ENCODE measurements around the gene RHBDL1. TPM values are rescaled to one million over a fixed set of nuclear protein-coding genes. Genes with fewer than 3 reads are reported as not detected.

The RHBDL1 gene
- total and polyA plus RNA-seq, 9 of the 15 experiments (the other 6 are each of a cell fraction or from before 2014, with no cell fraction given): 0.03 to 5.6 (median 1.3) TPM; not detected in 1

DNA sequence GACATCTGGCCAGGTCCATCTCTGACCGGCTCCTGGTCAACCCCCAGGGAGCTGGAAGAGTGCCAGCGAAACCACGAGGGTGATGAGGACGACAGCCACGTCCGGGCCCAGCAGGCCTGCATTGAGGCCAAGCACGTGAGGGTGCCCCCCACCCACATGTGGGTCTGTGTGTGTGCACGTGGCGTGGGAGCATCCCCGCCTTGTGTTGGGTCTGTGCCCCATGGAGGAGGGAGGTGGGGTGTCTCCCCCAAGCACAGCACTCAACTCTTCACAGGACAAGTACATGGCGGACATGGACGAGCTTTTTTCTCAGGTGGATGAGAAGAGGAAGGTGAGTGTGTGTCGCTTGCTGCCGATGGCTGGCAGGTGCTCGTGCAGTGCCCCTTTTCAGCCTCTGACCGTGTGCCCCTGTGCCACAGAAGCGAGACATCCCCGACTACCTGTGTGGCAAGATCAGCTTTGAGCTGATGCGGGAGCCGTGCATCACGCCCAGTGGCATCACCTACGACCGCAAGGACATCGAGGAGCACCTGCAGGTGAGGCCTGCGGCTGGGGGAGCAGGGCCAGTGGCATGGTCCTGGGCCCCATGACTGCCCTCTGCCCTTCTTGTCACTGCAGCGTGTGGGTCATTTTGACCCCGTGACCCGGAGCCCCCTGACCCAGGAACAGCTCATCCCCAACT, 6.4 kb downstream of the RHBDL1 start (continued):
- TF ChIP-seq MYNN (IDR thresholded peaks at IDR 0.05) (peak; percentile 3; the same call in 1 of the 2 replicates), MYNN (CRISPR knock-in tag; IDR thresholded peaks at IDR 0.05) (no peak), IRF1 (CRISPR knock-in tag; IDR thresholded peaks at IDR 0.05; ENCODE audit: borderline replicate concordance) (no peak), TAL1 (IDR thresholded peaks at IDR 0.05) (no peak), ZBTB17 (CRISPR knock-in tag; IDR thresholded peaks at IDR 0.05) (no peak), SRSF1 (IDR thresholded peaks at IDR 0.05; ENCODE audit: low read depth, low read length) (no peak), TAF9B (IDR thresholded peaks at IDR 0.05; ENCODE audit: partially characterized antibody) (no peak), NCOA1 (IDR thresholded peaks at IDR 0.05; ENCODE audit: low read depth) (no peak), CBFB (CRISPR knock-in tag; IDR thresholded peaks at IDR 0.05) (peak; percentile 45; the same call in 1 of the 2 replicates), HDAC1 (IDR thresholded peaks at IDR 0.05) (peak in 1 of 2 experiments; percentile 80; a peak in 2 of 4 replicates), ETV6 (IDR thresholded peaks at IDR 0.05; ENCODE audit: borderline replicate concordance in 1 of 2, low read depth in 2 of 2, low read length in 1 of 2) (no peak), ETV6 (CRISPR knock-in tag; IDR thresholded peaks at IDR 0.05; ENCODE audit: borderline replicate concordance) (no peak), STAT5A (IDR thresholded peaks at IDR 0.05; ENCODE audit: borderline replicate concordance, low read length) (no peak; the same call in 1 of the 2 replicates), CBFA2T3 (IDR thresholded peaks at IDR 0.05) (peak; percentile 55), ZNF780A (CRISPR knock-in tag; IDR thresholded peaks at IDR 0.05) (no peak), ILF3 (IDR thresholded peaks at IDR 0.05; ENCODE audit: borderline replicate concordance) (no peak), SMAD2 (IDR thresholded peaks at IDR 0.05; ENCODE audit: low read depth, low read length) (no peak)
- TF ChIP-seq, protein P1, sequence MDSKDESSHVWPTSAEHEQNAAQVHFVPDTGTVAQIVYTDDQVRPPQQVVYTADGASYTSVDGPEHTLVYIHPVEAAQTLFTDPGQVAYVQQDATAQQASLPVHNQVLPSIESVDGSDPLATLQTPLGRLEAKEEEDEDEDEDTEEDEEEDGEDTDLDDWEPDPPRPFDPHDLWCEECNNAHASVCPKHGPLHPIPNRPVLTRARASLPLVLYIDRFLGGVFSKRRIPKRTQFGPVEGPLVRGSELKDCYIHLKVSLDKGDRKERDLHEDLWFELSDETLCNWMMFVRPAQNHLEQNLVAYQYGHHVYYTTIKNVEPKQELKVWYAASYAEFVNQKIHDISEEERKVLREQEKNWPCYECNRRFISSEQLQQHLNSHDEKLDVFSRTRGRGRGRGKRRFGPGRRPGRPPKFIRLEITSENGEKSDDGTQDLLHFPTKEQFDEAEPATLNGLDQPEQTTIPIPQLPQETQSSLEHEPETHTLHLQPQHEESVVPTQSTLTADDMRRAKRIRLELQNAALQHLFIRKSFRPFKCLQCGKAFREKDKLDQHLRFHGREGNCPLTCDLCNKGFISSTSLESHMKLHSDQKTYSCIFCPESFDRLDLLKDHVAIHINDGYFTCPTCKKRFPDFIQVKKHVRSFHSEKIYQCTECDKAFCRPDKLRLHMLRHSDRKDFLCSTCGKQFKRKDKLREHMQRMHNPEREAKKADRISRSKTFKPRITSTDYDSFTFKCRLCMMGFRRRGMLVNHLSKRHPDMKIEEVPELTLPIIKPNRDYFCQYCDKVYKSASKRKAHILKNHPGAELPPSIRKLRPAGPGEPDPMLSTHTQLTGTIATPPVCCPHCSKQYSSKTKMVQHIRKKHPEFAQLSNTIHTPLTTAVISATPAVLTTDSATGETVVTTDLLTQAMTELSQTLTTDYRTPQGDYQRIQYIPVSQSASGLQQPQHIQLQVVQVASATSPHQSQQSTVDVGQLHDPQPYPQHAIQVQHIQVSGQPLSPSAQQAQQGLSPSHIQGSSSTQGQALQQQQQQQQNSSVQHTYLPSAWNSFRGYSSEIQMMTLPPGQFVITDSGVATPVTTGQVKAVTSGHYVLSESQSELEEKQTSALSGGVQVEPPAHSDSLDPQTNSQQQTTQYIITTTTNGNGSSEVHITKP (IDR thresholded peaks at IDR 0.05; ENCODE audit: partially characterized antibody): peak; percentile 55
- TF ChIP-seq, protein P2, sequence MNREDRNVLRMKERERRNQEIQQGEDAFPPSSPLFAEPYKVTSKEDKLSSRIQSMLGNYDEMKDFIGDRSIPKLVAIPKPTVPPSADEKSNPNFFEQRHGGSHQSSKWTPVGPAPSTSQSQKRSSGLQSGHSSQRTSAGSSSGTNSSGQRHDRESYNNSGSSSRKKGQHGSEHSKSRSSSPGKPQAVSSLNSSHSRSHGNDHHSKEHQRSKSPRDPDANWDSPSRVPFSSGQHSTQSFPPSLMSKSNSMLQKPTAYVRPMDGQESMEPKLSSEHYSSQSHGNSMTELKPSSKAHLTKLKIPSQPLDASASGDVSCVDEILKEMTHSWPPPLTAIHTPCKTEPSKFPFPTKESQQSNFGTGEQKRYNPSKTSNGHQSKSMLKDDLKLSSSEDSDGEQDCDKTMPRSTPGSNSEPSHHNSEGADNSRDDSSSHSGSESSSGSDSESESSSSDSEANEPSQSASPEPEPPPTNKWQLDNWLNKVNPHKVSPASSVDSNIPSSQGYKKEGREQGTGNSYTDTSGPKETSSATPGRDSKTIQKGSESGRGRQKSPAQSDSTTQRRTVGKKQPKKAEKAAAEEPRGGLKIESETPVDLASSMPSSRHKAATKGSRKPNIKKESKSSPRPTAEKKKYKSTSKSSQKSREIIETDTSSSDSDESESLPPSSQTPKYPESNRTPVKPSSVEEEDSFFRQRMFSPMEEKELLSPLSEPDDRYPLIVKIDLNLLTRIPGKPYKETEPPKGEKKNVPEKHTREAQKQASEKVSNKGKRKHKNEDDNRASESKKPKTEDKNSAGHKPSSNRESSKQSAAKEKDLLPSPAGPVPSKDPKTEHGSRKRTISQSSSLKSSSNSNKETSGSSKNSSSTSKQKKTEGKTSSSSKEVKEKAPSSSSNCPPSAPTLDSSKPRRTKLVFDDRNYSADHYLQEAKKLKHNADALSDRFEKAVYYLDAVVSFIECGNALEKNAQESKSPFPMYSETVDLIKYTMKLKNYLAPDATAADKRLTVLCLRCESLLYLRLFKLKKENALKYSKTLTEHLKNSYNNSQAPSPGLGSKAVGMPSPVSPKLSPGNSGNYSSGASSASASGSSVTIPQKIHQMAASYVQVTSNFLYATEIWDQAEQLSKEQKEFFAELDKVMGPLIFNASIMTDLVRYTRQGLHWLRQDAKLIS (CRISPR knock-in tag; IDR thresholded peaks at IDR 0.05): no peak
- TF ChIP-seq, protein P3, sequence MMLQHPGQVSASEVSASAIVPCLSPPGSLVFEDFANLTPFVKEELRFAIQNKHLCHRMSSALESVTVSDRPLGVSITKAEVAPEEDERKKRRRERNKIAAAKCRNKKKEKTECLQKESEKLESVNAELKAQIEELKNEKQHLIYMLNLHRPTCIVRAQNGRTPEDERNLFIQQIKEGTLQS (IDR thresholded peaks at IDR 0.05): no peak
- TF ChIP-seq, protein P3 (CRISPR knock-in tag; conservative IDR thresholded peaks at IDR 0.05): no peak

All from K562 (cell line).